GM19035 (cell line): Measurements from ENCODE around the gene AFAP1.
"Not testable (repeated sequence)": the region's sequence is repeated elsewhere in the genome, so short reads cannot be mapped to it uniquely, and the experiment has no call there.

Source experiments
- ATAC-seq: cut with Tn5 transposase; IDR thresholded peaks from one replicate; pipeline ENCODE4 v1.9.1; 2021; ENCODE audit not compliant: unreplicated experiment

AFAP1 gene

DNA sequence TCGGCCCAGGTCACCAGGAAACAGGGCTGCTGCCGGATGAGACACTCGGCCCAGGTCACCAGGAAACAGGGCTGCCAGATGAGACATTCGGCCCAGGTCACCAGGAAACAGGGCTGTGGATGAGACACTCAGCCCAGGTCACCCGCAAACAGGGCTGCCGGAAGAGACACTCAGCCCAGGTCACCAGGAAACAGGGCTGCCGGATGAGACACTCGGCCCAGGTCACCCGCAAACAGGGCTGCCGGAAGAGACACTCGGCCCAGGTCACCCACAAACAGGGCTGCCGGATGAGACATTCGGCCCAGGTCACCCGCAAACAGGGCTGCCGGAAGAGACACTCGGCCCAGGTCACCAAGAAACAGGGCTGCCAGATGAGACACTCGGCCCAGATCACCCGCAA lies 21.5 kb downstream of the AFAP1 start:
- ATAC-seq, result not testable (repeated sequence)

DNA sequence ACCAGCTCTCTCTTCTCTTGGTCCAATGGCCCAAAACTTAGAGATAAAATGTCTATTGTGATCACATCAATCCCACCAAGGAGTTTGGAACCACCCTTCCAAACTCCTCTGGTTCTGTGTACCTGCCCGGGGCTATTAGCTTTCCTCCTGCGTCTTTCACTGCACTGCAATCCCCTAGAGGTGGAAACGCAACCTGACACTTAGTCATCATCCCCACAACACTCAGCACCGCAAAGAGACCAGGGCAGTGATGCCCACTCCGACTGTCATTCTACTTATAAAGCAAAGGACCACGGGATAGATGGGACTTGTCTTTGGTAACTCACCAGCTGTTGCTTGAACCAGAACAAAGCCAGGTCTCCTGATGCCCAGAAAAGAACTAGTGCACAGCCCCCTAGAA lies 22.0 kb downstream of the AFAP1 start:
- ATAC-seq, result no peak

DNA sequence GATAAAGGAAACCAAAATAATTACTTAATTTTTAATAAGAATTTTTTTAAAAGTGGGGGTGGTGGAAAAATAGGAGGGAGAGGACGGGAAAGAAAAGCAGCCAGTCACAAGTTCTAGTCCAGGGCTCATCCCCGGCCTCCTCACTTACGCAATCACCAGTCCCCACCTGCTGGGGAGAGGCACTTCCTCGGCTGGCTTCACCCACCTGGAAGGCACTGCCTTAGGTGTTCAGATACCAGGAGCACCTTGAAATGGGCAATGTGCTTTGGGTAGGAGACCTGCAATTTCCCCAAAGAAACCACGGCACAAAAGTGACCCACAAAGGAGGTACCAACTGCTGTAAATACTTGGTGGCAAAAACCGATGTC lies 23.8 kb downstream of the AFAP1 start:
- ATAC-seq, result no peak

- no peak for ATAC-seq
These were observed 26.8 kb downstream of the AFAP1 start for GRCh38 chr4:7912826-7913225.

DNA sequence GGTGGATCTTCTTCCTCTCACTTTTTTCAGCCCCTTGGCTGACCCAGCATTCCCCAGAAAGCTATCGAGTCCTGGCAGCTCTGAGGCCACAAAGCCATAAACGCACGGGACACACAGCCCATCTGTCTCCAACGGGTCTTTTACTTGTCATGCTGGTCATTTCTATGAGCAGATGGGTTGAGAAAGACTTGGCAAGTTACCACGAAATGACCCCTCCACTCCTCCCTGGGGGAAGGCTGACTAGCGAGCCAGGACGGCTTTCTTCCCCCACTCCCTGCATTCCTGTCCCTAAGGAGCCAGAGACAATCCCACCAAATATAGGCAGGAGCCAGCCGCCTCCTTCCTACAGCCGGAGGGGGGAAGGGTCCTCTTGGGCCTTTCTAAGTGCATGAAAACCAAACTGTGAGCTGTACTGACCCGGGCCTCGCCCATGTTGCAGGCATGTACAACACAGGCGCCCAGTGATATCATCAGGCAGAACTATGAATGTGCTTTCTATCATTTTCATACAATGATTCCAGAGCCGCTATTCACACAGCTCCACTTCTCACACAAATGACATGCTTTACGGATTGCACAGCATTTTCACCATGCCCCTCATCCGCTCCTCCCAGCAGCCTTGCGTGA lies 28.6 kb downstream of the AFAP1 start:
- ATAC-seq, result no peak

DNA sequence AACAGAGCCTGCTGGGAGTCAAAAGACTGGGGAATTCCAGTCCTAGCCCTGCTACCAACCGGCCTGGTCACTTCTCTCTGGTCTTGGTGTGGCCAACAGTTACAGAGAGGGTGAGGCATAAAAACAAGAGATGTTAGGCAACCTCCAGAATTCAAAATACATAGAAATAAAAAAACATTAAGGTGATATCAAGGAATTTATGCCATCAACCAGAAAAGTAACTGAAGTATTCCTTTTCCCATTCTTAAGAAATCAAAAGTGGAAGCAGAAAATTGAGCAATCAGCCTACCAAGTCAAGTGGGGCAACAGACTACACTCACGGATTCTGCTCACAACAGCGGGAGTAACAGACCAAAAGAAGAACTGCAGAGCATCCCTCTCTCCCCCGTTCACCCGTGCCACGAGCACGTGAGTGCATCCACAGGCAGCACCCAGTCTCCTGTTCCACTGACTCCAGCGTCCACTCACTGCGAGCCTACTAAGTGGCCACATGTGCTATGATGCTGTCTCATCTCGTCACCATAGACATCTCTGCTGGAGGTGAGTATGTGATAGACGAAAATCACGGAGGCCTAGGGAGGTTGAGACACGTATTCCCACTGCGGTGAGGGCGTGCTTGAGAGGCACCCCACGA lies 29.3 kb downstream of the AFAP1 start:
- ATAC-seq, result no peak

DNA sequence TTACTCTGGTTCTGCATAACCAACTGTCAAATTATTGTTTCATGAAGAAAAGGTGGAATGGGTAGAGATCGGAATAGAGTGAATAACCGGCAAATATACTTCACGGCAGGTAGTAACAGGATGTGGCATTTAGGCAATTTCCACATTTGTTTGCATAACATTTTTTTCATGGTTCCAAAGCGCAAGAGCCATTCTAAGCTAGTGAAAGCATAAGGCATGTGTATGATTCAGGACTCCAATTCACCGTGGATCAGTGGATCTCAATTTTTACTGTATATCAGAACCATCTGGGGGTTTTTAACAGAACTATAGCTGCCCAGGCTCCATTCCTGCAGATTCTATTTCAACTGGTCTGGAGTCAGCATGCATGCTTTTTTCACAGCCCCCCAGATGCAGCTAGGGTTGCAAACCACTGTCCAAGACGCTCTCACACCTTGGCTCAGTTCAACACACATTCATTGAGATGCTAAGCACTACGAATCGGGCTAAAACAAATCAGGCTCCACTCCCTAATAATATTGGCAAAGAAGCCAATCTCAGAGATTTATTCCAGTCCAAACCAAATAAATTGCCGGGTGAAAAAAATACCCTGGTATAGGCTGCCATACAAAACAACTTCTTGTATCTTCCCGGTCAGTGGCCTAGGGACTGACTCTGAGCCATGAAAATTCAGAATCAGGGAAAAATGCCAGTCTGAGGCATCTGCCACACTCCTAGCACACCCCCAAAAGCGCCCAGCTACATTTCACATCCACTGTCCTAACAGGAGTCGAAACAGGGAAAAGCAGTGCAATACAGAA lies 30.0 kb downstream of the AFAP1 start:
- no peak for ATAC-seq

- ATAC-seq, result no peak
These were observed 31.0 kb downstream of the AFAP1 start for GRCh38 chr4:7908668-7909067.

- no peak for ATAC-seq
These were observed 32.5 kb downstream of the AFAP1 start for GRCh38 chr4:7907142-7907541.

- ATAC-seq, result no peak
These were observed 33.4 kb downstream of the AFAP1 start for GRCh38 chr4:7906171-7906701.

- ATAC-seq, result no peak
These were observed 34.4 kb downstream of the AFAP1 start for GRCh38 chr4:7904952-7905915.

DNA sequence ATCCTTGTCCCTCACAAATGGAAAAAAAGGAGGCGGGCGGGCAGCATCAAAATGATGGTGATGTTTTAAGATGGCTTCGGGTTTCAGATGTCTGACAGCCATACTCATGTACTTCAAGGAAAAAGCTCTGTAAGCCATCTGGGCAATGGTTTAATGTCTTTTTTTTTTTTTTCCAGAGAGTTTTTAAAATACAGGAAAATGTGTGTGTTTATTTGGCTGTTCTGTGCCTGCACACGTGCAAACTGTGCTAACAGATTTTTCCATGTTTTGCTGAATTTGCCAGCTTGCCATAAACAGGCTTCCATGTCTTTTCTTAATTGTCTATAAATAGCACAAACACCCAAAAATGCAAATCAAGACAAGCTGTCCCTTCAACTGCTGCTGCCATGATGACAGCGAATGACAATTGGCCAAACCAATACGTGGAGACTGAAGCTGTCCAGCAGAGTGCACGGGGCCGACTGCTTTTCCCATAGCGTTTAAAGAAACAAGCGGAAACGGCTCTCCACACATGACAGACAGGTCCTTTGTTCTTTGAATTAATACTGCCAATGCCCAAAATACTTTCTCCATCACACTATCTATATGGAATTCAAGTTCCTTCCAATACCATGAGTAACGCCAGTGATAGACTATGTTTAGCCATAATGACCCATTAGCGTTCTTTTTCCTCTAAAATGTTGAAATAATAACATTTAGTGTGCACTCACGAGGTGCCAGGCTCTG lies 35.7 kb downstream of the AFAP1 start:
- ATAC-seq, result no peak

GRCh38 chr4:7902826-7903225 lies 36.8 kb downstream of the AFAP1 start:
- ATAC-seq, result no peak

DNA sequence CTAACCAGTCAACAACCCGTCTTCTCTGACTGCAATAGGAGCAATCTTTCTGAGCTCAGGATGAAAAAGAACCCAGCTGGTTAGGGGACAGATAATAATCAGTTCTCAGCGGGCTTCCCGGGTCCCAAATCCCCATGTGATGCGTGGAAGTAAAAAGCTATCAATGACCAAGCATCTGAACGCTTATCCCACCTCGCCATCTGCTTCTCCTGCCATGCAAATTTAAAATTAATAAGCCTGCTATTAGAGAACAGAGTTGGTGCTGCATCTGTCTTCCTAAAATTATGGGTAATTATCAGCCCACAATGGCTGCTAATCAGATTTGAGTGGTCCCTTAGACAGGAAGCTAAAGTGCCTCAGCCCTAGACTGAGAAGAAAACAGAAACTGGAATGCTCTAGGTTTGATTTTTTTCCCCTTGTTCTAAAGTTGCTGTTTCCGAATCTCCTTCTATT lies 37.5 kb downstream of the AFAP1 start:
- no peak for ATAC-seq

DNA sequence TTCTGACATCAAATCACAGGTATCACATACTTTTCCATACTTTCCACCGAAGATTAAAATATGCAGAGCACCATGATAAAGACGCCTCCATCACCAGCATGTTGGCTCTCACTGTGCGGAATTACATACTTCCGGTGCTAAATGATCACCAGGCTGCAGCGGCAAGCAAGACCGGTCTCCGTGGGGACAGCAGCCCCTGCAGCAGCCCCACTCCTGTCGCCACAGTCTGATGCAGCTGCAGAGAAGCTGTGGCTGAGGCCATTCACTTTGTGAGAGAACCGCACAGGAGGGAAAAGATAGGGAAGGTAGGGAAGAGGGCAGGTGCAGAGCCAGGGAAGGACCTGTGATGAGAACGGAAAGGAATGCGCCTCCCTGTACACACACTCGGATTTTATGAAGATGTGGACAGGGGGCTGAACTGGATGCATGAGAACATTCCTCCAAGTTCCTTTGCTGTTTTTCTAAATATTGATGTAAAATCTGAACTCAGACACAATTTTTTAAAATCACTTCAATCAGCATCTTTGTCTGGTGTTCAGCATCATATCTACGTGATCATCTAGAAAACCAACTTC lies 38.3 kb downstream of the AFAP1 start:
- no peak for ATAC-seq

GRCh38 chr4:7900334-7900909 lies 39.2 kb downstream of the AFAP1 start:
- ATAC-seq, result no peak

GRCh38 chr4:7899184-7899869 lies 40.3 kb downstream of the AFAP1 start:
- no peak for ATAC-seq

DNA sequence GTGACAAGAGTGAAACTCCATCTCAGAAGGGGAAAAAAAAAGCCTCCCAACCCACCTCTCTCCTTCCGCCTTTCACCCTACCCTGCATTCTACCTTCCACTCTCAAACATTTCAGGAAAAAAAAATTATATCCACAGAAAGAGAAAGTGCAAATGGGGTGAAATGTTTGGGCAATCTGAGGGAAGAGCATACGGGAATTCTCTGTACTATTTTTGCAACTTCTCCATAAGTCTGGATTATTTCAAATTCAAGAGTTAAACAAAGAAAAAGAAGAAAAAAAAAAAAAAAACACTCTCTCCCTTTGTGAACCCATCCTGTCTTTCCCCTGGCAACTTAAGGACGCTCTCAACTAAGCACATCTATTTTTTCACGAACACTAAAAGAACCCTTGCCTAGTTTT lies 41.3 kb downstream of the AFAP1 start:
- ATAC-seq, result no peak

DNA sequence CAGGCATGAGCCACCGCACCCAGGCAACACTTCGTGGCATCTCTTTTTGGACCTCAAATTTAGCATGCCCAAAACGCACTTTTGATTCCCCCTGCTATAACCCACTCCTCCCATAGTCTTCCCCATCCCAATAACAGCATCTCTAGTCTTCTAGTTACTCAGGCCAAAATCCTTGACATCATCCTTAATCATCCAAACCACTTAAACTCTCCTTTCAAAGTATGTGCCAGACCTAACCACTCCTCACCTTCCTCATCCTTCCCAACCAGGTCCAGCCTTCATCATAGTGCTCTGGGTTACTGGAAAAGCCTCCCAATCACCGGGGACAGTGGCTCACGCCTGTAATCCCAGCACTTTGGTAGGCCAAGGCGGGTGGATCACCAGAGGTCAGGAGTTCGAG lies 41.9 kb downstream of the AFAP1 start:
- no peak for ATAC-seq
